ENCODE measurements around the gene GPX4.
A peak's percentile ranks its signal among the peaks of the same experiment; 100 is the strongest.

GPX4 gene

DNA sequence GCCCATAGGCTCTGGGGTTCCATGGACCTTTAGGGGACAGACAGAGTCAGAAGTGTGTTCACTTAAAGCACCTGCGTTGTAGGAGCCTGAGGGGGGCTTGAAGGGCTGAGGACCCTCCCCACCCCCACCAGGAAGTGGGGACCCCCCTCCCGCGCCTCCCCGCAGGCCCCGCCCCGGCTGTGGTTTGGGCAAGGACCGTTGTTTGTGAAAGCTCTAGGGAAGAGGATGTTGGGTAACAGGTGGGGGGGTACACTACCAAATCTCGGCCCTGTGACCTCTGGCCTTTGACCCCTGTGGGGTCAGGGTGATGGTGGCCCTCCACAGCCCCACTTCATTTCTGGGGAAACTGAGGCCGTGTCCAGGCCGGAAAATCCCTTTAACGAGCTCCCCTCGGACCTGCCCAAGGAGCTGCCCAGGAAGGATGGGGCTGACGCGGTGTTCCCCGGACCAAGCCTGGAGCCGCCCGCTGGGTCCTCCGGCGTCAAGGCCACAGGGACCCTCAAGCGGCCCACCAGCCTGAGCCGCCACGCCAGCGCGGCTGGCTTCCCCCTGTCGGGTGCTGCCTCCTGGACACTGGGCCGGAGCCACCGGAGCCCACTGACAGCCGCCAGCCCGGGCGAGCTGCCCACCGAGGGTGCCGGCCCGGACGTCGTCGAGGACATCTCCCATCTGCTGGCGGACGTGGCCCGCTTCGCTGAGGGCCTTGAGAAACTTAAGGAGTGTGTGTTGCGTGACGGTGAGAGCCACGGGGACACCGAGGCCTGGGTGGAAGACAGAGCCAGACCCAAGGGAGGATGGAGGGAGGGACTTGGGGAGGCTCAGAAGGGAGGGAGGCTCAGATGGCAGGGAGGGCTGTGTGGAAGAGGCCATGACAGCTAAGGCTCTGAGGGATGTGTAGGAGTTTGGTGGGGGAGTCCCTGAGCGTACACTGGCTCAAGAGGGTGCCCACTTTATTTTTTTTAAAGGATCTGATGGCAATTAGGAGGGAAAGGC is 35.5 kb upstream of the GPX4 start:
- no peak for DNase-seq (ENCODE audit: low read depth in 2 of 2)

DNA sequence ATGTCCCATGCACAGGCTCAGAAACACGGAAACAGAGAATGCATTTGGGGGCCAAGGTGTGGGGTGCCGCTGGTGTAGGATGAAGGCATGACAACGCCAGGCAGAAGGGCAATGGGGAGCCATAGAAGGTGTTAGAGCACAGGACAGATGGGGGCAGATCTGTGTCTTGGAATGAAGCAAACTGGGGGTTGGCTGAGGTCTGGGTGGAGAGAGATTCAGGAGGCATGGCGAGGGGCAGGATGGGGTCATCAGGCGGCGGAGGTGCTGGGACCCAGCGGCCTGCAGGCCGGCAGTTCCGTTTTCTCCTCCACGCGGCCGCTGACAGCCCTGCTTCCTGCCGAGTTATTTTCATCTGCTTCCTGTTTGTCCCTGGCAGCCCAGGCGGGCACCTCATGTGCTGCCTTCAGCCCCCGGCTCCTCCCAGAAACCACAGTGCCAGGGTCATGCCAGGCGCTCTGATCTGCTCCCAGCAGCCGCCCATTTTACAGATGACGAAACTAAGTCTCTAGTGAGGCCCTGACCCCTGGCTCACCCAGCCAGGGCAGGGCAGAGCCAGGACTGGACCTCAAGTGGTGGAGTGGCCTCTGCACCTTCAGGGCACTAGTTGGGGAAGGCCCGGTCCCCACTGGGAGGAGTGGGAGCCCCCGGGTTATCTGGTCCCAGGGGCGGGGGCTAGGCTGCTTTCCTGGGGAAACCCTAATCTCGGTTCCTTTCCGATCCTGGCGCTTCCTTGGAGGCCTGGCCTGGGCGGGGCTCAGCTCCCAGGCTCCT is 34.6 kb upstream of the GPX4 start:
- DNase-seq (ENCODE audit: low read depth in 2 of 2) = no peak

DNA sequence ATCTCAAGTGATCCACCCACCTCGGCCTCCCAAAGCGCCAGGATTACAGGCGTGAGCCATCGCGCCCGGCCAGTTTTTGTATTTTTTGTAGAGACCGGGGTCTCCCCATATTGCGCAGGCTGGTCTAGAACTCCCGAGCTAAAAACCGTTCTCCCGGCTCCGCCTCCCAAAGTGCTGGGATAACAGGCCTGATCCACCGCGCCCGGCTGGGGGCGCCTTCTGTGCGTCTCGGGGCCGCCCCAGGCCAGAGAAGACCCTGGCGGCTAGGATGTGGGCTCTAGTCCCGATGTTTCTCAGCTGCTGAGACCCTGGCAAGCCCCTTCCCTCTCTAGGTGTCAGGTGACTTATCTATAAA is 33.2 kb upstream of the GPX4 start:
- DNase-seq (ENCODE audit: low read depth in 2 of 2) = no peak

DNA sequence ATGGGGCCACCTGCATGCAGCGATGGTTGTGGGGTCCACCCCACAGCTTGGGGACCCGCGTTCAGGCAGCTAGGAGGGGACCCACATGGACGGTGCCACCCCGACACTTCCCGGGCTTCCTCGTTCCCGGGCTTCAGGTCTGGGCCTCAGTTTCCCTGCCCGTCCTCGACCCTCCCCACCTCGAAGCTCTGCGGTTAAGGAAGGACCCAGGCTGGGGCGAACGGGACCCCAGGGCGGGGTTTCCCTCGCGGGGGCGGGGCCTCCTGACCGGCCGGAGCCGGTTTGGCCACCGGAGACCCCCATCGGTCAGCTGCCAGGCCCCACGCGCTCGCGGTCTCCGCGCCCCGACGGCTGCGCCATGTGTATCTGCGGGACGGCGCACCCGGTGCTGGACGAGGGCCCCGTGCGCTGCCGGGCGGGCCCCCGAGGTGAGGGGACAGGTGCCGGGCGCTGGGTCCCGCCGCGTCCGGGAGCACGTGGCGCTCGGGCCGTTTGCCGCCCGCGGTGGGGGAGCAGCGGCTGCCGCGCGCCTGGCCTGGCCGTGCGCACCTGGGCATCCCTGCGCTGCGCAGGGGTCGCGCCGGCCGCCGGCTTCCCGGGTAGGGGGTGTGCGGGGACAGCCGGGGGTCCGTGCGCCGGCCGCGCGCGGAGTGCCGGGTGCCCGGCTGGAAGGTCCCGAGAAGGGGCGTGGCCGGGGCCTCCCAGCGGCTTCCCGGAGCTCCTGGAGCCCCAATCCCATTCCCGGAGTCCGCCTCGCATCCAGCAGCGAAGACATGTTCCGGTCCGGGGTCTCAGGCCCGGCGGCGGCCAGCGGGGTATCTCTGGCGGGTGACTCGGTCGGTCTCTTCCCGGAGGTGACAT is 32.6 kb upstream of the GPX4 start:
- no peak for DNase-seq (ENCODE audit: low read depth in 2 of 2)

DNA sequence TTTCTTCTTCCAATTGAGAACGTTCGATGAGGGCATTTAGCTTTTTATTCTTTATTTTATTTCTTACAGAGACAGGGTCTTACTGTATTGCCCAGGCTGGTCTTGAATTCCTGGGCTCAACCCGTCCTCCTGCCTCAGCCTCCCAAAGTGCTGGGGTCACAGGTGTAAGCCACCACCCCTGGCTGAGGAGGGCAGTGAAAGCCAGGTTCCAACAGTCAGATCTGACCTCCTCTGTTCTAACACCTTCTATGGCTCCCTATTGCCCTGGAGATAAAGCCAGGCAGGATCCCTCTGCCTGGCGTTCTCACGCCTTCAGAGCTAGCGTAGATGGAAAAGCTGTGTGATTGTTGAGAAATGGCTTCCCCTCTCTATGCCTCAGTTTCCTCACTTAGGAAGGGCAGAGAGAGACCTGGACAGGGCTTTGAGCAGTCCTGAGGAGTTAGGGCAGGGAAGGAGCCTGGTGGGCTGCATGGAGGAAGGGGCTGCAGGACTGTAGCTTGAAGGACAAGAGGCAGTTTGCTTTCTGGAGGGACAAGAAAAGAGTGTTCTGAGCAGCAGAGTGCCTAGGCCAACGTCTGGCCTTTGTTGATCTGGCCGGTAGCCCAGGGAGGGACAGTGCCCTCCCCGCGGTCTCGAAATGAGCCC is 31.3 kb upstream of the GPX4 start:
- no peak for DNase-seq (ENCODE audit: low read depth in 2 of 2)

DNA sequence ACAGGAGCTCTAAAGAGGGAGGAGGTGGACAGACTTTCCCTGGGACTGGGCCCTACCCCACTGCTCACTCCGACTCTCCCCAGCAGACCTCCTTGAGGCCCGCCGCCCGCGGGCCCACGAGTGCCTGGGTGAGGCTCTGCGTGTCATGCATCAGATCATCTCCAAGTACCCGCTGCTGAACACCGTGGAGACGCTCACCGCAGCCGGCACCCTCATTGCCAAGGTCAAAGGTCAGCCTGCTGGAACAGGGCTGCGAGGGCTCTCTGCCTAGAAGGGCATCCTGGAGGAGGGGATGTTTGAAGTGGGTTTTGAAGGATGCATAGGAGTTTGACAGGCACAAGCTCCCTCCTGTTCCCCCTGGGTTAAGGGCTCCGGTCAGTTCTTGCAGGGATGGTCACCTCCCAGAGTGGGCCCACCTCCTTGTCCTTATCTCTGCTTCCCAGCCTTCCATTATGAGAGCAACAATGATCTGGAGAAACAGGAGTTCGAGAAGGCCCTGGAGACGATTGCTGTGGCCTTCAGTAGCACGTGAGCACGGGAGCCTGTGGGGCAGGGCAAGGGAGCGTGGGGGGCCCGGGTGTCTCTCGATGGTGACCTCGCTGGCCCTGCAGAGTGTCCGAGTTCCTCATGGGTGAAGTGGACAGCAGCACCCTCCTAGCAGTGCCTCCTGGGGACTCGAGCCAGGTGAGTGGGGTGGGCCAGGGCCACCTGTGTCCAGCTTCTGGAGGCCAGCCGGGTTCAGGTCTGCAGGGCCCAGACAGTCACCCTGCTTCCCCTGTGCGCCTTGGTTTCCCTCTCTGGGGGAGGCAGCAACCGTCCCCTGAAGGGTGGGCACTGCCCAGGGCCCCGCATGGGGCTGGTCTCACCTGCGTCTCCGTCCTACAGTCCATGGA is 30.5 kb upstream of the GPX4 start:
- no peak for DNase-seq (ENCODE audit: low read depth in 2 of 2)

DNA sequence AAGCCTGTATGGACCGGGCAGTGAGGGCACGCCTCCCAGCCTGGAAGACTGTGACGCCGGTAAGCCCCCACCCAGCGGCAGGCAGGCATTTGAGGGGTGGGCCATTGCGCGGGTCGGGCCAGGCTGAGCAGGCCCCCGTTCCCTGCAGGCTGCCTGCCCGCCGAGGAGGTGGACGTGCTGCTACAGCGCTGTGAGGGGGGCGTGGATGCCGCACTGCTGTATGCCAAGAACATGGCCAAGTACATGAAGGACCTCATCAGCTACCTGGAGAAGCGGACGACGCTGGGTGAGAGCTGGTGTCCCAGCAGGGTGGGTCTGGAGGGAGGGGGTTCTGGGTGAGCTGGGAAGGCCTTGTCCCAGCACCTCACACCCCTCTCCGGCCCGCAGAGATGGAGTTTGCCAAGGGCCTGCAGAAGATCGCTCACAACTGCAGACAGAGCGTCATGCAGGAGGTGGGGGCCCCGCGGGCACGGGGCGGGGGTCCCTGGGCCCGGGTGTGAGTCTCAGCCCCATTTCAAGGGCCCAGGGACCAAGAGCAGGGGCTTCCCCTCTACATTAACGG is 29.8 kb upstream of the GPX4 start:
- no peak for DNase-seq (ENCODE audit: low read depth in 2 of 2)

DNA sequence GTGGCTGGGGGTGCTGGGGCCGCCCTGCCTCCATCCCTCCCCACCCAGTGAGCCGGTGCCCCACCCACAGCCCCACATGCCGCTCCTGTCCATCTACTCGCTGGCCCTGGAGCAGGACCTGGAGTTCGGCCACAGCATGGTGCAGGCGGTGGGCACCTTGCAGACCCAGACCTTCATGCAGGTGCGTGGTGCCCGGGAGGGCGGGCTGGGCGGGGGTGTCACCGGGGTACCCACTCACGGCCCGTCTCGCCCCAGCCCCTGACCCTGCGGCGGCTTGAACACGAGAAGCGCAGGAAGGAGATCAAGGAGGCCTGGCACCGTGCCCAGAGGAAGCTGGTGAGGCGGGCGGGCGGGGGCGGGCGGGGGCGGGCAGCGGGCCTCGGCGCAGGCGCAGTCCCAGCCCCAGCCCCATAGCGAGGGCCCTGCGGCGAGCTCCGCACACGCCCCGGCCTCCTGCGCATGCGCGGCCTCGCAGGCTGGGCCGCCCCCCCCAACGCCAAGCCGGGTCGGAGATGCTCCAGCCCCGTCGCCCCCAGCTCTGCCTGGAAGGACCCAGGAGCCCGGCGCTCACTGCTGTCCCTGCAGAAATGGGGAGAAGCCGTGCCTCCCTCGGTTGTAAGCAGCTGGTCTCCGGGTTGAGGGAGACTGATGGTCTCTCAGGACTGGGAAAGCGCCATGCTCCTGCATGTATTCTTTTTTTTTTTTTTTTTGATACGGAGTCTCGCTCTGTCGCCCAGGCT is 29.1 kb upstream of the GPX4 start:
- DNase-seq (ENCODE audit: low read depth in 2 of 2) = peak; percentile 91 to 97

DNA sequence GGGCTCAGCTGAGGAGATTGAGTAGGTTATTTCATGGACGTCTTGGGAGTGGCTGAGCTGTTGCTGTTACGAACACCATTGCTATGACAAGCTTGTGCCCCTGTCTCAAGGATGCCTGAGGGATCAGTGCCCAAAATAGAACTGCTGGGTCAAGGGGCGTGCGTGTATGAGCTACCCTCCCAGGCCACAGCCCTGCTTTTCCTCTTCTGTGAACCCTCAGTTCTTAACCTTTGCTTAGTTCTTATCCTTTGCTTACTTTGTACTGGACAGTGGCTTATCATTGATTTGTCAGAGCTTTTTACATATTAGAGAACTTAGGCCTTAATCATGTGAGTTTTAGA is 27.8 kb upstream of the GPX4 start:
- no peak for DNase-seq (ENCODE audit: low read depth in 2 of 2)

DNA sequence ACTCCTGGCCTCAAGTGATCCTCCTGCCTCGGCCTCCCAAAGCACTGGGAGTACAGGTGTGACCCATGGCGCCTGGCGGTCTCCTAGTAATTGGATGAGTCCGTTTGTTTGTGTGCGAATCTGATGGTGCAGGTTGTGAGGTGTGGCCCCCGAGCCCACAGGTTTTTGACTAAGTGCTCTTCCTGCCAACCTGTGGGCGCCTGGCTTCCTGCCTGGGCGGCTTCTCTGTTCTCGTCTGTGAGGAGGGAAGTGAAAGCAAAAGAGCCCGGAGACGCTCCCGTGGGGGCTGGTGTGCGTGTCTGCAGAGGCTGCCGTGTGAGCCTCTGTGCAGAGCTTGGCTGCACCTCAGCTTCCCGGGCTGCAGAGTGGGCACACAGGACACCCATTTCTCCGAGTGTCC is 26.8 kb upstream of the GPX4 start:
- DNase-seq (ENCODE audit: low read depth in 2 of 2) = peak; percentile 76 to 81

DNA sequence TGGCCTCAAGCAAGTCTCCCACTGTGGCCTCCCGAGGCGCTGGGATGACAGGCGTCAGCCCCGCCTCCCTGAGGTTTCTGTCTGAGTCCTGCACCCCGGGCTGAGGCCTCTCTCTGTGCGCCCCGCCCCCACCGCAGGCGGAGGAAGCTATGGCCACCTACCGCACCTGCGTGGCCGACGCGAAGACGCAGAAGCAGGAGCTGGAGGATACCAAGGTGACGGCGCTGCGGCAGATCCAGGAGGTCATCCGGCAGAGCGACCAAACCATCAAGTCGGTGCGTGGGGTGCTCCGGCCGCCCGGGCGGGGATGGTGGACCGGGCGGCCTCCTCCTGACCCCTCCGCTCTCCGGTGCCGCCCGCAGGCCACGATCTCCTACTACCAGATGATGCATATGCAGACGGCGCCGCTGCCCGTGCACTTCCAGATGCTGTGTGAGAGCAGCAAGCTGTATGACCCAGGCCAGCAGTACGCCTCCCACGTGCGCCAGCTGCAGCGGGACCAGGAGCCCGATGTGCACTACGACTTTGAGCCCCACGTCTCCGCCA is 24.2 kb upstream of the GPX4 start:
- no peak for DNase-seq (ENCODE audit: low read depth in 2 of 2)

DNA sequence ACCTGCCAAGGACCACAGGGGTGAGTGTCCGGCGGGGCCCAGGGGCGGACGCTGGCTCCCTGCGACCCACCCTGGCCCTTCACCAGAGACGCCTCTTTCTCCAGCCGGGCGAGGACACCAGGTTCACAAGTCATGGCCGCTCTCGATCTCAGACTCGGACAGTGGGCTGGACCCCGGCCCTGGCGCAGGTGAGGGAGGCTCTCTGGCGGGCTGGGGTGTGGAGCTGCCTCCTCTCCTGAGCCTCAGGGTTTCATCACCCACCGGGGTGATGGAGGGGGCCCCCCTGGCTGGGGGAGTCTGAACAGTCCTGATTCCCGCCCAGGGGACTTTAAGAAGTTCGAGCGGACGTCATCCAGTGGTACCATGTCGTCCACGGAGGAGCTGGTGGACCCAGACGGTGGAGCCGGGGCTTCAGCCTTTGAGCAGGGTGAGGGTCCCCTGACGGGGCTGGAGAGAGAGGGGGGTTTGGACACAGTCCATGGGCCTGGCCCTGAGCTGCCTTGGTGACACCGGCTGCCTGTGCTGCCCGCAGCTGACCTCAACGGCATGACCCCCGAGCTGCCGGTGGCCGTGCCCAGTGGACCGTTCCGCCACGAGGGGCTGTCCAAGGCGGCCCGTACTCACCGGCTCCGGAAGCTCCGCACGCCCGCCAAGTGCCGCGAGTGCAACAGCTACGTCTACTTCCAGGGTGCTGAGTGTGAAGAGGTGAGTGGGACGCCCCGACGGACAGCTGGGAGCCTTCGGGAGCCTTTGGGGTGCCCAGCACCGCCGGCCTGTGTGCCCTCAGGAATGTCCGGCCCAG is 23.2 kb upstream of the GPX4 start:
- DNase-seq (ENCODE audit: low read depth in 2 of 2) = no peak

DNA sequence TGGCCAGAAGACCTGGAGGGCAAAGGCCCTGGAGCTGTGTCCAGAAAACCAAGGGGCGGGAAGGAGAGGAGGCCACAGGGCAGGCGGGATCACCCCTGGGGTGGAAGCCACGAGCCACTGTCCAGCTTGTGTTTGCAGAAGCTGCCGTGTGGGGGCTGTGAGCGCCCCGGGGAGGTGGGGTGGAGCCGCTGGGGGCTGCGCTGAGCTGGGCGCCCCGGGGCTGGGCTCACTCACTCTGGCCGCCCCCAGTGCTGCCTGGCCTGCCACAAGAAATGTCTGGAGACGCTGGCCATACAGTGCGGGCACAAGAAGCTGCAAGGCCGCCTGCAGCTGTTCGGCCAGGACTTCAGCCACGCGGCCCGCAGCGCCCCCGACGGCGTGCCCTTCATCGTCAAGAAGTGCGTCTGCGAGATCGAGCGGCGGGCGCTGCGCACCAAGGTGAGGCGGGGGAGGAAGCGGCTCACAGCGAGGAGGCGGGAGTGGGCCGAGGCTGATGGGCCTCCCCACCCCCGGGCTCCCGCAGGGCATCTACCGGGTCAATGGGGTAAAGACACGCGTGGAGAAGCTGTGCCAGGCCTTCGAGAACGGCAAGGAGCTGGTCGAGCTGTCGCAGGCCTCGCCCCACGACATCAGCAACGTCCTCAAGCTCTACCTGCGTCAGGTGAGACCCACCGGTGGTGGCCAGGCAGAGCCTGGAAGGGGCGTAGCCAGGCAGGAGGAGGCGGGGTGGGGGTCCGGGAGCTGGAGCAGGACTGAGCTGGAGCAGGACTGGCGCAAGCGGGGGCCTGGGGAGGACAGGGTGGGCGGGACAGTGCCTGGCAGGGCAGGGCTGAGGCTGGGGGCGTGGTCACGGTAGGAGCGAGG is 22.3 kb upstream of the GPX4 start:
- no peak for DNase-seq (ENCODE audit: low read depth in 2 of 2)

DNA sequence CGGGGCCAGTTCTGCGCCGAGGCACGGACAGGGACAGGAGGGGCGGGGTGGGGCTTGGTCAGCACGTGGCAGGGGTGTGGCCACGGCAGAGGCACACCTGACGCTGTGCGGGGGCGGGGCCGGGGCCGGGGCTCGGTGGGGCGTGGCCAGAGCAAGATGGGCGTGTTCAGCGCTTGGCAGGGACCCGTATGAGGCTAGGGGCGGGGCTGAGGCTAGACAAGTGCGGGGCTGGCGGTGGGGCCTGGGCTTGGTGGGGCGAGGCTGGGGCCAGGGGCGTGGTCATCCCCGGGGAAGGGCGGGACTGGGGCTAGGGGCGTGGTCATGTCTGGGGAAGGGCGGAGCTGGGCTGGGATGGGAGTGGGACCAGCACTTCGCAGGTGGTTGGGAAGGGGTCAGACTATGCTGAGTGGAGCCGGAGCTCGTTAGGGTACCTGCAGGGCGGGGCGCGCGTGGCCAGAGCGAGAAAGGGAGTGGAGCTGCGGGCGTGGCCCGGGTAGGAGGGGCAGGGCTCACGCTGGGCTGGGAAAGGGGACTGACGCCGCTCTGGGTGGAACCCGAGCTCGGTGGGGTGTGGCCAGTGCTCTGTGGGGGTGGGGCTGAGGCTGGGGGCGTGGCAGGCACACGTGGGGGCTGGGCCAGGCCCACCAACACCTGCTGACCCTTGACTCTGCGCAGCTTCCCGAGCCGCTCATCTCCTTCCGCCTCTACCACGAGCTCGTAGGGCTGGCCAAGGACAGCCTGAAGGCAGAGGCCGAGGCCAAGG is 21.4 kb upstream of the GPX4 start:
- peak in 1 of 2 donors; percentile 72 for DNase-seq (ENCODE audit: low read depth in 2 of 2)

DNA sequence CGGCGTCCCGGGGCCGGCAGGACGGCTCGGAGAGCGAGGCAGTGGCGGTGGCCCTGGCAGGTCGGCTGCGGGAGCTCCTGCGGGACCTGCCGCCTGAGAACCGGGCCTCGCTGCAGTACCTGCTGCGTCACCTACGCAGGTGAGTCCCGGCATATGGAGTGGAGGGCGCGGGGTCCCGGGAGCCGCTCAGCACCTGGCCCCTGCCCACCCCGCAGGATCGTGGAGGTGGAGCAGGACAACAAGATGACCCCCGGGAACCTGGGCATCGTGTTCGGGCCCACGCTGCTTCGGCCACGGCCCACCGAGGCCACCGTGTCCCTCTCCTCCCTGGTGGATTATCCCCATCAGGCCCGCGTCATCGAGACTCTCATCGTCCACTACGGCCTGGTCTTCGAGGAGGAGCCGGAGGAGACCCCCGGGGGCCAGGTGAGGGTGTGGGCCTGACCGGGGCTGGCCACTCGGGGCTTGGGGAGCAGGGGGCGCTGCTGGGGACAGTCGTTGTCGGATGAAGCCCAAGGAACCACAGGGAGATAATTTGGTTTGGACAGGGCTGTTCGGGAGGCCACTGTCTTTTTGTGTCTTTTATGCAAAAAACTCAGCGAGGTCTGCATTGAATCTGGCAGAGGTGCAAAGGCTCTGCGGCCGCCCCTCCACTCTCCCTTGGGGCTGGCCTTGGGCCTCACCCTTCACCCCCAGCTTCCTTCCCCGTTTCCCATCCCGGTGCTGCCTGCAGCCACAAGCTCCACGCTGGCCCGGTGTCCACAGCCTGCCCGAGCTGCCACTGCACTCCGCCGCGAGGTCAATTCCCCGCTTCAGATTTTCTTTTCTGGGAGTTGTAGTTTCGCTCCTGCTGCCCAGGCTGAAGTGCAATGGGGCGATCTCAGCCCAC is 20.6 kb upstream of the GPX4 start:
- DNase-seq (ENCODE audit: low read depth in 2 of 2) = no peak

Measured in stimulated activated CD8-positive, alpha-beta memory T cell treated with anti-CD3 and anti-CD28 coated beads, Interleukin-2, amount 100 ng/mL, for 1 hour (primary cell).